KOPT-K1 (cell line): ENCODE measurements around the gene NEK6.

Experiments used
- H3K27ac ChIP-seq: fragments of 200-600 bp; sonication (generic); 2 replicates; pipeline ENCODE4 v1.5.1; 2016; ENCODE audit warnings: antibody characterized with exemption, mild to moderate bottlenecking, low read depth, low read length; ENCODE audit not compliant: poor library complexity, severe bottlenecking
- H3K36me3 ChIP-seq: fragments of 200-600 bp; sonication (generic); 2 replicates; pipeline ENCODE4 v1.5.1; 2017; ENCODE audit warnings: antibody characterized with exemption, mild to moderate bottlenecking, low read length, moderate library complexity; ENCODE audit not compliant: insufficient read depth
- H3K9me3 ChIP-seq: fragments of 200-600 bp; sonication (generic); 2 replicates; pipeline ENCODE4 v1.5.1; 2017; ENCODE audit warnings: antibody characterized with exemption, low read length, mild to moderate bottlenecking; ENCODE audit not compliant: insufficient read depth, poor library complexity, severe bottlenecking

Gene NEK6

GRCh38 chr9:124274738-124275137 lies 17.0 kb downstream of the NEK6 start:
- H3K27ac ChIP-seq, result no peak overlapping the region
- no peaks in the 10 kb centered on the region for H3K9me3 ChIP-seq
- no peaks in the 10 kb centered on the region for H3K36me3 ChIP-seq

GRCh38 chr9:124277420-124277819 lies 19.7 kb downstream of the NEK6 start:
- Histone ChIP-seq H3K9me3 (no peaks in the 10 kb centered on the region), H3K27ac (no peak overlapping the region), H3K36me3 (no peaks in the 10 kb centered on the region)

- Histone ChIP-seq H3K27ac (no peak overlapping the region), H3K9me3 (no peaks in the 10 kb centered on the region), H3K36me3 (no peaks in the 10 kb centered on the region)
Measured at GRCh38 chr9:124278054-124278540, 20.3 kb downstream of the NEK6 start.

DNA sequence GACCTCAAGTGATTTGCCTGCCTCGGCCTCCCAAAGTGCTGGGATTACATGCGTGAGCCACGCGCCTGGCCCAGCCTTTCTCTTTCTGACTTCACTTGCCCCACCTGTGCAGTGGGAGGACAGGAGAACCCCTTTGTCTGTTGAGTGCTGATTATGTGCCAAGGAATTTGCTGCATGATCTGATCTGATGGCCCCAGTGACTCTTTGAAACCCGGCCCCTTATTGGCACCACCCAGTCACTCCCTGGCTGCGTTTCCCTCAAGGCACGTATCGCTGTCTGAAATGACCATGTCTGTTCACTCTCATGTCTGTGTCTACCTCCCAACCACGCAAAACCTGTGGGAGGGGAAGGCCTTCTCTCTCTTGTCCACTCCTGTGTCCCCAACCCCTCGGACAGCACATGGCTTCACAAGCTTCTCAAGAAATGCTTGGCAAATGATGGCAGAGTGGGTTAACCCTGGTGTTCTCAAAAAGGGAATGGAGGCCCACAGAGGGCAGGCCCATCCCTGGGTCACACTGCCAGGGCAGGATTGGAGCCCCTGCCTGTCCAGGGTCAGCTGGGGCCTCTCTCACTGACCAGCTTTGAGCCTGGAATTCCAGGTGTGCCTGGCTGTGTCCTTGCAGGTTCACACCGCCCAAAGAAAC lies 21.9 kb downstream of the NEK6 start:
- no peaks in the 10 kb centered on the region for H3K9me3 ChIP-seq
- no peak overlapping the region for H3K27ac ChIP-seq
- no peaks in the 10 kb centered on the region for H3K36me3 ChIP-seq

GRCh38 chr9:124280176-124280691 lies 22.5 kb downstream of the NEK6 start:
- no peak overlapping the region for H3K27ac ChIP-seq
- H3K36me3 ChIP-seq, result no peaks in the 10 kb centered on the region

DNA sequence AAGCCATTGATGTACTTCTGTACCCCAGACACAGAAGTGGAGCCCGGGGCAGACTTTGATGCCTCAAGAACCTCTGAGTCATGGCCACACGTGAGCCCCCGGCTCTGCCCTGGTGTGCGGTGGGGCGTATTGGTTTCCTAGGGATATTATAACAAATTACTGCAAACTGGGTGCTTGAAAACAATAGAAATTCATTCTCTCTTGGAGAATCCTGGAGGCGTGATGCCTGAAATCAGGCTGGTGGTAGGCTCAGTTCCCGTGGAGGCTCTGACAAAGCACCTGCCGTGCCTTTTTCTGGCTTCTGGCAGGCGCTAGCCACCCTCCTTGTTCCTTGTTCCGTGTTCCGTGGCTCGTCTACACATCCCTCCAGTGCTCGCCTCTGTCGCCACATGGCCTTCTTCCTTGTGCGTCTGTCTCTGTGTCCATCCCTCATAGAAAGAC lies 24.2 kb downstream of the NEK6 start:
- Histone ChIP-seq H3K9me3 (no peaks in the 10 kb centered on the region), H3K36me3 (no peaks in the 10 kb centered on the region), H3K27ac (no peak overlapping the region)

More at GRCh38 chr9:124280176-124280691, 22.5 kb downstream of the NEK6 start:
- H3K9me3 ChIP-seq, result no peaks in the 10 kb centered on the region

GRCh38 chr9:124282442-124283227 lies 24.9 kb downstream of the NEK6 start:
- no peaks in the 10 kb centered on the region for H3K36me3 ChIP-seq
- H3K27ac ChIP-seq, result no peak overlapping the region
- H3K9me3 ChIP-seq, result no peaks in the 10 kb centered on the region

DNA sequence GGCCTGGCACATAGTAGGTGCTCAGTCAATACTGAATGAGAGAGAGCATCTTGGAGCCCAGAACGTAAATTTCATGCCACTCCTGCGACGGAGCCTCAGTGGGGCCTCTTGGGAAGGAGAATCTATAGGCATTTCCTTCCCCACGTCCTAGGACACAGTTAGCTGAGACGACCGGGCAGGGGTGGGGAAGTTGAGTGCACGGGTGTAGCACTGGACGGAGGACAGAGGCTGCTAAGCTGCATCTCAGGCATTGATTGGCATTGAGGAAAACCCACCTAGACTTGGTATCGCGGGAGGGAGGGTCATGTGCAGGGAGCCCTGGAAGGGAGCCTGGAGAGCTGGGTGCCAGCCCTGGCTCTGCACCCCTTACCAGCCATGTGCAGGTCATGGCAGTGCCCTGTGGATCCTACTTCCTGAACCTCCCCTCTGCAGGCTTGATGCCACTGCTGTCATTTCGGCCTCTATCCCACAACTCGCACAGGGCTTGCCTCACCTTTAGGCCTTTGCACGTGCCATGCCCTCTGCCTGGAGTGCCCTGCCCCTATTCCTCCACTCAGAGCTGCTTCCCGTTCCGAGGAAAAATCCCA lies 25.6 kb downstream of the NEK6 start:
- Histone ChIP-seq H3K36me3 (no peaks in the 10 kb centered on the region), H3K27ac (no peak overlapping the region), H3K9me3 (no peaks in the 10 kb centered on the region)

DNA sequence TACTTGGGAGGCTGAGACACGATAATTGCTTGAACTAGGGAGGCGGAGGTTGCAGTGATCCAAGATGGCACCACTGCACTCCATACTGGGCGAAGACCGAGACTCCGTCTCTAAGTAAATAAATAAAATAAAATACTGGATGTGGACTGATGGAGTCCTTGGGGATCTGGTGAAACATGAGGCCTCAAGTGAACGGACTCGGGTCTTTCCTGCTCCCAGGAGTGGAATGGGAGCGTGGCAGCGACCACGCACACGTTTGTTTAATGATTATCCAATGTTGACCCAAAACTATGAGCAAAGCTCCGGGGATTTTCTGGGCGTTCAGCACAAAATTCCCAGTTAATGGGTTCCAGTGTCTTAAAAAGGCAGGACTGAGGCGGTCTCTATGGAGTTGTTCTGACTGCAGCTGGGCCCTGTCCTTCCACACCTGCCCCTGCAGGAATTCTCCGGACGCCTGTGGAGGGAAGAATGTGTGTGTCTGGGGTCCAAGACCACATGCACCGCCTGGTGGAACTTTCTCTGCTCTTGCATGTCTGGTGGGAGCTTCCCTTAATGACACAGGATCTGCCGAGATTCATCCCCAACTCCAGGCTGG lies 26.6 kb downstream of the NEK6 start:
- Histone ChIP-seq H3K27ac (no peak overlapping the region), H3K9me3 (no peaks in the 10 kb centered on the region), H3K36me3 (no peaks in the 10 kb centered on the region)

- H3K9me3 ChIP-seq, result no peaks in the 10 kb centered on the region
- no peaks in the 10 kb centered on the region for H3K36me3 ChIP-seq
- no peak overlapping the region for H3K27ac ChIP-seq
Measured at GRCh38 chr9:124284940-124285441, 27.2 kb downstream of the NEK6 start.

- no peaks in the 10 kb centered on the region for H3K9me3 ChIP-seq
- H3K36me3 ChIP-seq, result no peaks in the 10 kb centered on the region
- H3K27ac ChIP-seq, result no peak overlapping the region
Measured at GRCh38 chr9:124285490-124285889, 27.7 kb downstream of the NEK6 start.

DNA sequence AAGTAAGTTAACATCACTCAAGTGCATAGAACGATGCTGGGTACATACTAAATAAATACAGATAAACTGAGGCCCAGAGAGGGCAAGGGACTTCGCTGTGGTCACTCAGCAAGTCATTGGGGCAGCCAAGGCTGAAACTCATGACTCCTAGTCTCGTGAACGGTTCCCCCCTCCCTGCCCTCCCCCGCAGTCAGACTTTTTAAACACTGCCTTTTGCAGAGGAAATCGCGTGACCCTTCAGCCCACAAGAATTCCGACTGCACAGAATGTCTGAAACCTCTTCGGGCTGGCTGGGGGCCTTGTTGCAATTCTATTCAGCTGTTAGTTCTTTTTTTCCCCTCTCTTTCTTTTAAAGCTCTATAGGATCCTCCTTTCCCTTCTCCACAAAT lies 28.1 kb downstream of the NEK6 start:
- Histone ChIP-seq H3K36me3 (no peaks in the 10 kb centered on the region), H3K9me3 (no peaks in the 10 kb centered on the region), H3K27ac (no peak overlapping the region)

DNA sequence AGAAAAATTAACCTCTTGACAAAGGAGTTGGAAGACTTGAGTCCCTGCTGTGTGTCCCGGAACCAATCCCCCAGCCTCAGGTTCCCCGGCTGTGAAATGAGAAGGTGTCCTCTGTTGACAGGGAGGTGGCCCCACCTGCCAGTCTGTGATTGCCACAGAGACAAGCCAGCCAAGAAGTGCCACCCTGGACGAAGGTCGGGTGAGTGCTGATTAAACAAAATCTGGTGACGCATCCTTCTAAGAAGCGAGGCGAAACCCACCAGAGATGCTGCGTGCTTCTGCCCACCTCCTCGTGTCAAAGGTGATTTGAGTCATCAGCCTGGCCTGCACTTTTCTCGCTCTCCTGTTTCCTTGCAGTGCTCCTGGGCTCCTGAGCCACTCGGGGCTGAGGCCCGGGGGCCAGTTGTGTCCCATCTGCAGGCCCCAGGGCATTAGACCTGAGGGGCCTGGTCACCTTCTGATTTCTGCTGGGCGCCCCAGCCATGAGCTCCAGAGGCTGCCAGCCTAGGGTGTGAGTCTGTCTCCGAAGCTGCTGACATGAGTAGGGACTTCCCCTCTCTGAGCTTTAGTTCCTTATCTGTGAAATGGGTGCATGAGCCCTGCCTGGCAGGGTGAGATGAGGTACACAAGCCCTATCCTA lies 28.7 kb downstream of the NEK6 start:
- Histone ChIP-seq H3K9me3 (no peaks in the 10 kb centered on the region), H3K27ac (no peak overlapping the region), H3K36me3 (no peaks in the 10 kb centered on the region)

DNA sequence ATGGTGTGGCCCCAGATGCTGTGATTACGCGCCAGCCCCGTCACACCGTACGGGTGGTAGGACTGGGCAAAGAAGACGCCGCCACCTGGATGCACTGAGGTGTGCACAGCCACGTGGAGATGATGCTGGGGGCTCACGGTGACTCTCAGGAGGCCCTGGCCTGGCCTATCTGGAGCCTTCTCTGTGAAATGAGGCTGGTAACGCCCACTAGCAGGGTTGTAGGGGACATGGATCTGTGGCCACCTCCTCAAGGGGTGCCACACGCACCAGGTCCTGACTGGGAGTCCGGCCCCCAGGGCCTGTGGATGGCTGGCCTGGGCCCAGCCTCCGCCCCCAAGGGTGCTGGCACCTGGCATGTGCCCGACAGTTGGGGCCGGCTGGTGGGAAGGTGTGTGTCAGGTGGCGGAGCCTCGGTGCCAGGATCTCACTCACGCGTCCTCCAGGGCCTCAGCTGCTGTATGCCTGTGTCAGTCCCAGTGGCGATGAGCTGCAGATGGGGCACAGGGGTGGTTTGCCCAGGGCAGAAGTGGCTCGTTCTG lies 32.4 kb downstream of the NEK6 start:
- no peaks in the 10 kb centered on the region for H3K36me3 ChIP-seq
- H3K27ac ChIP-seq, result no peak overlapping the region
- no peaks in the 10 kb centered on the region for H3K9me3 ChIP-seq
